BJ (cell line): ENCODE measurements around the gene SNCG. TPM values are rescaled to one million over a fixed set of nuclear protein-coding genes. Genes with fewer than 3 reads are reported as not detected.

ENCODE experiments used
- CTCF ChIA-PET: fragments of 350-600 bp; formaldehyde crosslinking; extraction: SDS; loops from one replicate; lab custom pipeline; 2021; ENCODE audit warnings: antibody characterized with exemption, inconsistent platforms; lab: Yijun Ruan, JAX
- POLR2A ChIA-PET: fragments of 300-600 bp; sonication (Branson Sonifier 250); formaldehyde crosslinking; extraction: SDS; loops from one replicate; lab custom pipeline; 2021; ENCODE audit warnings: antibody characterized with exemption; lab: Charles Lee
- DNase-seq: peaks from one replicate; pipeline ENCODE4 v3.0.0-alpha.2; 2011; ENCODE audit warnings: low read depth
- H3K27me3 ChIP-seq: 2 replicates; pipeline ENCODE4 v1.6.0; 2011; ENCODE audit warnings: low read length; ENCODE audit not compliant: control insufficient read depth, insufficient read depth
- H3K36me3 ChIP-seq: 2 replicates; pipeline ENCODE4 v1.5.1; 2011; ENCODE audit warnings: low read length; ENCODE audit not compliant: control insufficient read depth, insufficient read depth
- H3K4me3 ChIP-seq: 2 replicates; pipeline ENCODE4 v1.5.1; 2011; ENCODE audit warnings: low read depth, mild to moderate bottlenecking, control low read depth, low read length
- polyA plus RNA-seq: library from polyadenylated mRNA; depleted of rRNA; stranded (reverse); fragments of >200 nt; gene quantifications from 2 replicates; pipeline ENCODE4 v1.2.3, GENCODE V29; 2011
- TF ChIP-seq, protein P1 (sequence below): IDR thresholded peaks from 2 replicates; pipeline ENCODE4 v1.5.1; 2011; ENCODE audit warnings: low read depth, mild to moderate bottlenecking, control low read depth, inconsistent platforms, low read length, moderate library complexity; ENCODE audit not compliant: insufficient read depth

The SNCG gene
- polyA plus RNA-seq, 1 experiment: 9.7 TPM

- Histone ChIP-seq H3K4me3 (no peak overlapping the region), H3K27me3 (no peaks in the 10 kb centered on the region), H3K36me3 (no peaks in the 10 kb centered on the region)
- TF ChIP-seq, protein P1, sequence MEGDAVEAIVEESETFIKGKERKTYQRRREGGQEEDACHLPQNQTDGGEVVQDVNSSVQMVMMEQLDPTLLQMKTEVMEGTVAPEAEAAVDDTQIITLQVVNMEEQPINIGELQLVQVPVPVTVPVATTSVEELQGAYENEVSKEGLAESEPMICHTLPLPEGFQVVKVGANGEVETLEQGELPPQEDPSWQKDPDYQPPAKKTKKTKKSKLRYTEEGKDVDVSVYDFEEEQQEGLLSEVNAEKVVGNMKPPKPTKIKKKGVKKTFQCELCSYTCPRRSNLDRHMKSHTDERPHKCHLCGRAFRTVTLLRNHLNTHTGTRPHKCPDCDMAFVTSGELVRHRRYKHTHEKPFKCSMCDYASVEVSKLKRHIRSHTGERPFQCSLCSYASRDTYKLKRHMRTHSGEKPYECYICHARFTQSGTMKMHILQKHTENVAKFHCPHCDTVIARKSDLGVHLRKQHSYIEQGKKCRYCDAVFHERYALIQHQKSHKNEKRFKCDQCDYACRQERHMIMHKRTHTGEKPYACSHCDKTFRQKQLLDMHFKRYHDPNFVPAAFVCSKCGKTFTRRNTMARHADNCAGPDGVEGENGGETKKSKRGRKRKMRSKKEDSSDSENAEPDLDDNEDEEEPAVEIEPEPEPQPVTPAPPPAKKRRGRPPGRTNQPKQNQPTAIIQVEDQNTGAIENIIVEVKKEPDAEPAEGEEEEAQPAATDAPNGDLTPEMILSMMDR: no peak
- no peak for DNase-seq
- POLR2A ChIA-PET: no interaction called here
- CTCF ChIA-PET: interaction anchor here (0.8 to 19.2 kb wide), 3 partner anchors 8 to 274 kb away, joined by 5 to 346 read pairs (median 10); no protein-coding TSS in a partner anchor
Measured at GRCh38 chr10:86961481-86962091, 3.2 kb downstream of the SNCG start.

DNA sequence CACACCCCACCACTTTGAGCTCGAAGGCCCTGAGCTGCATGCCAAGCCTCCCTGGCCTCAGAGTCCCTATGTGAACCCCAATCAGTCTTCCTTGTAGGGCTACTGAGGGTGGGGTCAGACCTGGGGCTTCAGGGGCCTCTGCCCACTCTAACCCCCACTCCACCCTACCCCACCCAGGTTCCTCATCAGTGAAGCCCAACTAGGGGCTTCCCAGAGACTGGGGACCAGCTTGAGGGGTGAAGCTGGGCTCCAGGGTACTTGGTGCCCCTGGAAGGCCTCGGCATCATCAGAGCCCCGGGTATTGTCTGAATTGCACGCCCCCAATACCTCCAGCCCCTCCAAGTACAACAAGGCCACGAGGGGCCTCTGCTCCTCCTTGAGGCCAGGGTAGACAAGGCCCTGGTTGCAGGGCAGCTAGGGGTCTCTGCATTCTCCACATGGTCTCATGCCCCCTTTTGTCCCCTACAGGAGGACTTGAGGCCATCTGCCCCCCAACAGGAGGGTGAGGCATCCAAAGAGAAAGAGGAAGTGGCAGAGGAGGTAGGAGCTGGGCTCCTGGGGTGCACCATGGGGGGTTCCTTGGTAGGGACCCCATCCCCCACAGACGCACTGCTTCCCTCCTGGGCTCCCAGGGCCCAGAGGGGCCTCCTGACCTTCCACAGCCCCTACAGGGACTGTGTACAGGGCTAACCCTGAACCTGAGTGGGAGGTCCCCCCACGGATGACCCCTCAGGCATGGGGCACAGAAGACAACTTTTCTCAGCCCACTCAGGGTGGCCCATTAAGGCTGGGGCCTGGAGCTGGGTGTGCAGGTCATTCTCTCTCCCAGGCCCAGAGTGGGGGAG is 4.0 kb downstream of the SNCG start:
- POLR2A ChIA-PET: no interaction called here
- CTCF ChIA-PET: interaction anchor here (0.8 to 19.2 kb wide), 2 partner anchors 21 to 275 kb away, joined by 5 to 346 read pairs; no protein-coding TSS in a partner anchor

DNA sequence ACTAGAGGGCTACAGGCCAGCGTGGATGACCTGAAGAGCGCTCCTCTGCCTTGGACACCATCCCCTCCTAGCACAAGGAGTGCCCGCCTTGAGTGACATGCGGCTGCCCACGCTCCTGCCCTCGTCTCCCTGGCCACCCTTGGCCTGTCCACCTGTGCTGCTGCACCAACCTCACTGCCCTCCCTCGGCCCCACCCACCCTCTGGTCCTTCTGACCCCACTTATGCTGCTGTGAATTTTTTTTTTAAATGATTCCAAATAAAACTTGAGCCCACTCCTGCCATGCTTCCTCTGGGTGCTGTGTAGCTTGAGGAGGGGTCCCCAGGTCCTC is 4.5 kb downstream of the SNCG start:
- POLR2A ChIA-PET: no interaction called here
- no peaks in the 10 kb centered on the region for H3K36me3 ChIP-seq
- no peak overlapping the region for H3K4me3 ChIP-seq
- no peak for DNase-seq
- TF ChIP-seq, protein P1: no peak
- H3K27me3 ChIP-seq: no peaks in the 10 kb centered on the region
- CTCF ChIA-PET: interaction anchor here (19.2 kb wide), 1 partner anchor 22 kb away, joined by 346 read pairs; no protein-coding TSS in a partner anchor

More for the DNA sequence above, 4.0 kb downstream of the SNCG start:
- no peak overlapping the region for H3K4me3 ChIP-seq
- TF ChIP-seq, protein P1: no peak
- no peaks in the 10 kb centered on the region for H3K36me3 ChIP-seq
- no peaks in the 10 kb centered on the region for H3K27me3 ChIP-seq
- DNase-seq: no peak

DNA sequence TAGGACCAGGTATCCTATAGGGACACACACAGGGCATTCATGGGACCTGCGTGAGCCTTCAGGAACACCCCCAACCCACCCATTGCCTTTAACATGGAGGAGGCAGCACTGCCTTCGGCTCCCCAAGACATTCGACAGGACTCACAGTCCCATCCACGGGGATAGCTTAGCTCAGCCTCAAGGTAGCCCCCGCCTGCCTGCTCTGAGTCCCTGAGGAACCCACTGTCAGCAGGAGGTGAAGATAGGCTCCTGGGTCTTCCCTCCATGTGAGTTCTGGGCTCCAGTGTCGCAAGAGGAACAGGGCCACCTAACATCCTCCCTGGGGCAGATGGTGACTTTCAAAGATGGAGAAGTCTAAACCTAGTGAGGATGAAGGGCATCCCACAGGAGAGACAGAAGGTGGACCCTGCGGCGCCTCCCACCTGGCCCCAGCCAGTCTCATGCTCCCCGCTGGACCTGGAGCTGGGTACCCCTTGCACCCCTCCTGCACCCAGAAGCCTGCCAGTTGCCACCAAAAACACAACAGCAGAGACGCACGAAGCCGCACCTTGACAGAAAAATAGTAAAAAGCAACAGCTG is 5.0 kb downstream of the SNCG start:
- ChIA-PET POLR2A (no interaction called here), CTCF (interaction anchor here (19.2 kb wide), 1 partner anchor 22 kb away, joined by 346 read pairs; no protein-coding TSS in a partner anchor)
- TF ChIP-seq, protein P1: no peak
- no peaks in the 10 kb centered on the region for H3K36me3 ChIP-seq
- DNase-seq: no peak
- H3K27me3 ChIP-seq: no peaks in the 10 kb centered on the region
- H3K4me3 ChIP-seq: no peak overlapping the region
